KMS-11 (cell line): ENCODE data around the gene APCDD1L.

Source experiments
- H2AFZ ChIP-seq: fragments of 200-600 bp; sonication (generic); 2 replicates; pipeline ENCODE4 v1.6.1; 2016; ENCODE audit warnings: antibody characterized with exemption, mixed run types, low read depth
- H3K27ac ChIP-seq: fragments of 200-600 bp; sonication (generic); 2 replicates; pipeline ENCODE4 v1.6.1; 2016; ENCODE audit warnings: mild to moderate bottlenecking, mixed run types
- H3K27me3 ChIP-seq: fragments of 200-600 bp; sonication (generic); 2 replicates; pipeline ENCODE4 v1.6.1; 2017; ENCODE audit warnings: mild to moderate bottlenecking, low read depth, mixed run types, moderate library complexity; ENCODE audit not compliant: insufficient read depth
- H3K36me3 ChIP-seq: fragments of 200-600 bp; sonication (generic); 2 replicates; pipeline ENCODE4 v1.6.1; 2017; ENCODE audit warnings: mild to moderate bottlenecking, mixed run types; ENCODE audit not compliant: insufficient read depth
- H3K4me1 ChIP-seq: fragments of 200-600 bp; sonication (generic); 2 replicates; pipeline ENCODE4 v1.6.1; 2016; ENCODE audit warnings: mild to moderate bottlenecking, low read depth, mixed run types; ENCODE audit not compliant: poor library complexity, severe bottlenecking
- H3K4me2 ChIP-seq: fragments of 200-600 bp; sonication (generic); 2 replicates; pipeline ENCODE4 v1.7.0; 2016; ENCODE audit warnings: mild to moderate bottlenecking, mixed run types
- H3K4me3 ChIP-seq: fragments of 200-600 bp; sonication (generic); IDR thresholded peaks from 2 replicates; pipeline ENCODE4 v1.6.1; 2017; ENCODE audit warnings: low read depth, low read length, mixed read lengths; ENCODE audit not compliant: insufficient read depth
- H3K79me2 ChIP-seq: fragments of 200-600 bp; sonication (generic); 2 replicates; pipeline ENCODE4 v1.6.1; 2016; ENCODE audit warnings: low read depth, mixed run types; ENCODE audit not compliant: insufficient read depth
- H3K9ac ChIP-seq: fragments of 200-600 bp; sonication (generic); 2 replicates; pipeline ENCODE4 v1.6.1; 2016; ENCODE audit warnings: mild to moderate bottlenecking, mixed run types
- H4K20me1 ChIP-seq: fragments of 200-600 bp; sonication (generic); 2 replicates; pipeline ENCODE4 v1.6.1; 2016; ENCODE audit warnings: mild to moderate bottlenecking, mixed run types; ENCODE audit not compliant: insufficient read depth
- TF ChIP-seq, protein P1 (sequence below): fragments of 200-600 bp; sonication (generic); conservative IDR thresholded peaks from 2 replicates; pipeline ENCODE4 v1.6.1; 2017; ENCODE audit warnings: low read depth, mild to moderate bottlenecking, antibody characterized with exemption, low read length, moderate library complexity, mixed read lengths

The APCDD1L gene

GRCh38 chr20:58500256-58500655 is 14.9 kb downstream of the APCDD1L start:
- Histone ChIP-seq H3K79me2 (no peaks in the 10 kb centered on the region), H3K27ac (no peak overlapping the region), H3K9ac (no peak overlapping the region), H3K27me3 (no peaks in the 10 kb centered on the region; the same call in 1 of the 2 replicates), H3K4me2 (no peak overlapping the region), H2AFZ (no peak overlapping the region), H4K20me1 (no peaks in the 10 kb centered on the region), H3K4me1 (no peaks in the 10 kb centered on the region), H3K4me3 (no peak overlapping the region), H3K36me3 (no peaks in the 10 kb centered on the region)
- TF ChIP-seq, protein P1, sequence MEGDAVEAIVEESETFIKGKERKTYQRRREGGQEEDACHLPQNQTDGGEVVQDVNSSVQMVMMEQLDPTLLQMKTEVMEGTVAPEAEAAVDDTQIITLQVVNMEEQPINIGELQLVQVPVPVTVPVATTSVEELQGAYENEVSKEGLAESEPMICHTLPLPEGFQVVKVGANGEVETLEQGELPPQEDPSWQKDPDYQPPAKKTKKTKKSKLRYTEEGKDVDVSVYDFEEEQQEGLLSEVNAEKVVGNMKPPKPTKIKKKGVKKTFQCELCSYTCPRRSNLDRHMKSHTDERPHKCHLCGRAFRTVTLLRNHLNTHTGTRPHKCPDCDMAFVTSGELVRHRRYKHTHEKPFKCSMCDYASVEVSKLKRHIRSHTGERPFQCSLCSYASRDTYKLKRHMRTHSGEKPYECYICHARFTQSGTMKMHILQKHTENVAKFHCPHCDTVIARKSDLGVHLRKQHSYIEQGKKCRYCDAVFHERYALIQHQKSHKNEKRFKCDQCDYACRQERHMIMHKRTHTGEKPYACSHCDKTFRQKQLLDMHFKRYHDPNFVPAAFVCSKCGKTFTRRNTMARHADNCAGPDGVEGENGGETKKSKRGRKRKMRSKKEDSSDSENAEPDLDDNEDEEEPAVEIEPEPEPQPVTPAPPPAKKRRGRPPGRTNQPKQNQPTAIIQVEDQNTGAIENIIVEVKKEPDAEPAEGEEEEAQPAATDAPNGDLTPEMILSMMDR: no peak

DNA sequence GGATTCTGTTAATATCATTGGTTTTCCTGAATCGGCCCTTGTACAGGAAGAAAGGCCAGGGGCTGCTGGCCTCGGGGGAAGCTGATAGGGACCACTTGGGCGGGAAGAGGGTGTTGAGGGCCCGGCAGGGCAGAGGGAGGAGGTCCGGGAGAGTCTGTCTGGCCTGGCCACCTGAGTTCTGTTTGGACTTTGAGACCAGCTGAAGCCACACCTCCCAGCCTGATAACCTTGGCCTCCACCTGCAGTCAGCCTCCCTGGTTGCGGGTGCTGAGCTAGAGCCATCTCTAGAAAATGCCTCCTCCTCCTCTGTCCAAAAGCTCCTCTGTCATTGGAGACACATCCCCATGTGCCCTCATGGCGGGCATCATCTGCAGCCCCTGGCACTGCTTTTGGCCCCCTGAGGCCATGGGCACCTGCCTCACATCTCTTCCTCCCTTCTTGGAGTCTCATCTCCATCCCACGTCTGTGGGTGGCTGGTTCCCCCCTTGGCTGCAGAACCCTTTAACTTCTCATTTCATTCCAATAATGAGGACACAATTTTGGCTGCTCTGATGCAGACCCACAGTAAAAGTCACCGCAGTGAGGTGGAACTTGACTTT is 16.6 kb downstream of the APCDD1L start:
- Histone ChIP-seq H3K4me3 (no peak overlapping the region), H2AFZ (no peak overlapping the region), H3K27ac (no peak overlapping the region), H3K27me3 (no peaks in the 10 kb centered on the region; the same call in 1 of the 2 replicates), H4K20me1 (no peaks in the 10 kb centered on the region), H3K4me2 (no peak overlapping the region), H3K4me1 (no peaks in the 10 kb centered on the region), H3K36me3 (no peaks in the 10 kb centered on the region), H3K79me2 (no peaks in the 10 kb centered on the region), H3K9ac (no peak overlapping the region)
- TF ChIP-seq, protein P1: no peak

DNA sequence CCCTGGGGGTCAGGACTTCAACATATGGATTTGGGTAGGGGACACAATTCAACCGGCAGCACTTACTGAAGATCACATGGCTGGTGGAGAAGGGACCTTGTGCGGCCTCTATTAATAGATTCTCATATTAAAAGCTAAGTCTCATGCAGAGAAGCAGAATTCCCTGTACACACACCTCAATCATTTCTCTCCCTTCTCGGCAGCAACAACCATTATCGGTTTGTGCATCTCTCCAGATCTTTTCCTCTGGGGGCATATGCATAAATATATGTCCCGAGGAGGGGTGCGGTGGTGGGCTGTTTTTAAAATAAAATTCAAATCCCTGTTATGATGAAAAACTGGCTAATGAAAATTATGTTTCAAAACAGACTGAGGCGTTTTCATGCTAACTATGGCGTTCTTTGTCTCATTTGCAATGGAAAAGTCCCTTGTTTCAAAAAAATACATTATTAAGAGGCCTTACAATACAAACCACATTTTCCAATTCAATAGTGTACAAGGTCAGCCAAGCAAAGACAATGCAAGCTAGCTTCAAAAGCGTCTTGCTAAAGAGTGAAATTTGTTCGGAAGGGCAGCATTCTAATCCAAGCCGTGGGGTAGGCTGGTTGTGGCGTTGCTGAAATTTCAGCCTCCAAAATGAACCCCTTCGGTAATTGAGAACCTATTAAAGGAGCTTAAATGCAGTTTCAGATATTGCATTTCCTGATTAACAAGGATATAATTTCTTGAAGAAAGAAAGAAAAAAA is 17.3 kb downstream of the APCDD1L start:
- no peaks in the 10 kb centered on the region for H4K20me1 ChIP-seq
- H3K27me3 ChIP-seq: no peaks in the 10 kb centered on the region; the same call in 1 of the 2 replicates
- no peak overlapping the region for H2AFZ ChIP-seq
- H3K9ac ChIP-seq: no peak overlapping the region
- no peak overlapping the region for H3K27ac ChIP-seq
- H3K4me1 ChIP-seq: no peaks in the 10 kb centered on the region
- H3K36me3 ChIP-seq: no peaks in the 10 kb centered on the region
- no peak overlapping the region for H3K4me3 ChIP-seq
- H3K79me2 ChIP-seq: no peaks in the 10 kb centered on the region
- TF ChIP-seq, protein P1: no peak
- H3K4me2 ChIP-seq: no peak overlapping the region

DNA sequence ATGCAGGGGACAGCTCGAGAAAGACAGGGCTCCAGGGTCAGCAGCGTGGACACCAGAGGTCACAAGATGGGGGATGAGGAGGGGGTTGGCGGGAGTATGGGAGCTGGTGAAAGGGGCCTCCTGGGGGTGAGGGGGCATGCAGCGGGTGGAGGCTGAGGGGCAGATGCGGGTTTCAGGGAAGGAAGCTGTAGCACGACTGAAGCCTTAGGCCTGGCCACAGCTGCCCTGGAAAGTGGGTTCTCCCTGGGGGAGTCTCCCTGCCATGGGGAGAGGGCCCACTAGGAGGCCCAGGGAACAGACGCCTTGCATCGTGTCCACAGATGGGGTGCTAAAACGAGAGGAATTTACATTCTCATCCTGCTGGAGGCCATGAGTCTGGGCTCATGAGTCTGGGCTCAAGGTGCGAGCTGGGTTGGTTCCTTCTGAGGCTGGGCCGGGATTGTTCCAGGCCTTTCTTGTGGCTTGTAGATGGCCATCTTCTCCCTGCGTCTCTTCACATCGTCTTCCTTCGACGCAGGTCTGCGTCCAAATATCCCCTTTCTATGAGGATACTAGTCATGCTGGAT is 18.0 kb downstream of the APCDD1L start:
- no peak overlapping the region for H3K4me2 ChIP-seq
- no peak overlapping the region for H2AFZ ChIP-seq
- no peak overlapping the region for H3K4me3 ChIP-seq
- H3K27me3 ChIP-seq: no peaks in the 10 kb centered on the region; the same call in 1 of the 2 replicates
- H3K27ac ChIP-seq: no peak overlapping the region
- no peaks in the 10 kb centered on the region for H4K20me1 ChIP-seq
- no peaks in the 10 kb centered on the region for H3K79me2 ChIP-seq
- TF ChIP-seq, protein P1: no peak
- no peaks in the 10 kb centered on the region for H3K4me1 ChIP-seq
- no peaks in the 10 kb centered on the region for H3K36me3 ChIP-seq
- no peak overlapping the region for H3K9ac ChIP-seq
